GM21423 (cell line): ENCODE results near the gene PNCK.

Experiments used
- ATAC-seq: cut with Tn5 transposase; IDR thresholded peaks from one replicate; pipeline ENCODE4 v1.9.1; 2021; ENCODE audit warnings: mild to moderate bottlenecking, moderate library complexity; ENCODE audit not compliant: unreplicated experiment

Gene PNCK

GRCh38 chrX:153665726-153666306 is 7.8 kb downstream of the PNCK start:
- no peak for ATAC-seq

- ATAC-seq = no peak
Measured at GRCh38 chrX:153662266-153662665, 11.3 kb downstream of the PNCK start.

GRCh38 chrX:153659268-153659667 is 14.3 kb downstream of the PNCK start:
- no peak for ATAC-seq

- ATAC-seq = no peak
Measured at GRCh38 chrX:153657161-153657560, 16.5 kb downstream of the PNCK start.

- no peak for ATAC-seq
Measured at GRCh38 chrX:153653556-153653955, 20.1 kb downstream of the PNCK start.

GRCh38 chrX:153651540-153652079 is 22.0 kb downstream of the PNCK start:
- ATAC-seq = no peak

- ATAC-seq = no peak
Measured at GRCh38 chrX:153650959-153651358, 22.7 kb downstream of the PNCK start.

GRCh38 chrX:153649915-153650782 is 23.5 kb downstream of the PNCK start:
- ATAC-seq = no peak

- ATAC-seq = no peak
Measured at GRCh38 chrX:153649178-153649914, 24.3 kb downstream of the PNCK start.

- ATAC-seq = no peak
Measured at GRCh38 chrX:153648358-153649177, 25.0 kb downstream of the PNCK start.

GRCh38 chrX:153647461-153648357 is 25.9 kb downstream of the PNCK start:
- ATAC-seq = no peak

GRCh38 chrX:153646620-153647373 is 26.8 kb downstream of the PNCK start, which contains the start of gene DUSP9:
Gene DUSP9 (plus strand): TSS chrX:153647203. CDS start chrX:153647954, 751 bp downstream.
- ATAC-seq = no peak

GRCh38 chrX:153645921-153646488 is 27.6 kb downstream of the PNCK start:
- no peak for ATAC-seq

GRCh38 chrX:153645151-153645550 is 28.5 kb downstream of the PNCK start:
- ATAC-seq = no peak

GRCh38 chrX:153644356-153645125 is 29.1 kb downstream of the PNCK start:
- ATAC-seq = no peak

GRCh38 chrX:153643431-153644351 is 29.9 kb downstream of the PNCK start:
- ATAC-seq = no peak
